Astrocyte (in vitro differentiated cells and primary cell): Measurements from ENCODE around the gene EPS8.

Source experiments
- EZH2 ChIP-seq: IDR thresholded peaks from 2 replicates; pipeline ENCODE4 v1.6.1; 2012; ENCODE audit warnings: mild to moderate bottlenecking, low read length, inconsistent platforms; ENCODE audit not compliant: insufficient read depth
- TF ChIP-seq, protein P1 (sequence below): IDR thresholded peaks from 2 replicates; pipeline ENCODE4 v1.5.1; 2011; ENCODE audit warnings: low read depth, mild to moderate bottlenecking, inconsistent platforms, low read length, moderate library complexity; ENCODE audit not compliant: insufficient read depth

DNA sequence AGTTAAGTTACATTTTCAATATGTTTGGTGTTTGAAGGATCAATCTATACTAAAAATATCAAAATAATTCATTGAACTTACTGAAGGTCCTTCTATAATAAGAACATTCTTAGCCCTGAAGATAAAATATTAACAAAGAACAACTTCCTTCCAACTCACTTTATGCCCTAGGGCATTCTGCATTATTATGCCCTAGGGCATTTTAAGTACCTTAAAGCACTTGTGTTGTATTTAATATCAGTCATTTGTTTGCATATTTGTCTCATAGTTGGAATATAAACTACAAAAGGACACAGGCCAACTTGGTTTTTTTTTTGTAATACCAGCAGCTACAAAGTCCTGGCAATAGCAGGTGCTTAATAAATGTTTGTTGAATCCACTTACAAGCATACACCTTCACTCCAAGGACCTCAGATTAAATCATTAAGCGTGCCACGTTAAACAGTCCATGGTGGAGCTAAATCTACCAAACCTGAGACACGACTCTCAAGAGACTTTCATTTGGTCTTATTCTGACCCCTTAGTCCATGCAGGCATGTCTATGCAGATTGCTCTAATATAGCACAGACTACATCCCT, 50.7 kb downstream of the EPS8 start:
- TF ChIP-seq, protein P1, sequence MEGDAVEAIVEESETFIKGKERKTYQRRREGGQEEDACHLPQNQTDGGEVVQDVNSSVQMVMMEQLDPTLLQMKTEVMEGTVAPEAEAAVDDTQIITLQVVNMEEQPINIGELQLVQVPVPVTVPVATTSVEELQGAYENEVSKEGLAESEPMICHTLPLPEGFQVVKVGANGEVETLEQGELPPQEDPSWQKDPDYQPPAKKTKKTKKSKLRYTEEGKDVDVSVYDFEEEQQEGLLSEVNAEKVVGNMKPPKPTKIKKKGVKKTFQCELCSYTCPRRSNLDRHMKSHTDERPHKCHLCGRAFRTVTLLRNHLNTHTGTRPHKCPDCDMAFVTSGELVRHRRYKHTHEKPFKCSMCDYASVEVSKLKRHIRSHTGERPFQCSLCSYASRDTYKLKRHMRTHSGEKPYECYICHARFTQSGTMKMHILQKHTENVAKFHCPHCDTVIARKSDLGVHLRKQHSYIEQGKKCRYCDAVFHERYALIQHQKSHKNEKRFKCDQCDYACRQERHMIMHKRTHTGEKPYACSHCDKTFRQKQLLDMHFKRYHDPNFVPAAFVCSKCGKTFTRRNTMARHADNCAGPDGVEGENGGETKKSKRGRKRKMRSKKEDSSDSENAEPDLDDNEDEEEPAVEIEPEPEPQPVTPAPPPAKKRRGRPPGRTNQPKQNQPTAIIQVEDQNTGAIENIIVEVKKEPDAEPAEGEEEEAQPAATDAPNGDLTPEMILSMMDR = no peak
- no peak for TF ChIP-seq EZH2
